Fibroblast of gingiva (primary cell): ENCODE results near the gene CLCN1.
A peak's percentile ranks its signal among the peaks of the same experiment; 100 is the strongest.

Experiments used
- DNase-seq: peaks from one replicate; pipeline ENCODE4 v3.0.0-alpha.2; 2011; ENCODE audit warnings: low read depth

The CLCN1 gene

DNA sequence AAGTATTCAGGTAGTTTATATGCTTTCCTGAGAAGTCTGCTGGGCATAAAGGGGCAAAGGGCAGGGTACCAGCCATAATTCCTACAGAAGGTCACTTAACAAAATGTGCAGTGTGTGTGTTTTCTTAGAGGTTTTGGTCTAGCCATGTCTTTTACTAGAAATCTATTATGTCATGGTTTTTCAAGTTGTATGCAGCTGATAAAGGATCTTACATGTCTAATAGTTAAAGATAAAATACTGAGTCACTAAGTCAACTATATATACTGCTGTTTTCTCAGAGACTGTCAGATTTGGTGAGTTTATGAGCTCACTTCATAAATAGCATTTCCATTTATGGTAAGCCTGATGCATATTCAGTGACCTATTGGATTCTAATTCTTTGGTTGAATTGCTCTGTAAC, 20.0 kb upstream of the CLCN1 start:
- DNase-seq: no peak

DNA sequence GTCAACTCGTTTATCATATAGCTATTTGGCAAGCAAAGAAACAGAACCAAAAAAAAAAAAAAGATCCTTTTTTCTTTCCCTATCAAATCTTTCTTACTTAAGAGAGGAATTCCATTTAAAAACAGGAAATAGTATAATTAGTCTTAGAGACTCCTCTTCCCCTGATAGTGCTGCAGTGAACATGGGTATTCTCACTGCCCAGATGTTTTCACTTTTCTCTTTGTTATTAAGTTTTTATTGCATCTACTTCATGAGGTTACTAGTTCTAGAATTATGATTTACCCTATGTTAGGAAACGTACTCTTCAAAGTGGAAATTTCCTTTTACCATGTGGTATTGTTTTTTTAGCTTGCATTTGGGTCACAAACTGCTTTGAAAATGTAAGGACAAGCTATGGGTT, 19.2 kb upstream of the CLCN1 start:
- no peak for DNase-seq

- DNase-seq: no peak
These were observed 16.6 kb upstream of the CLCN1 start for GRCh38 chr7:143299346-143299745.

GRCh38 chr7:143299840-143300239, 16.1 kb upstream of the CLCN1 start:
- no peak for DNase-seq

DNA sequence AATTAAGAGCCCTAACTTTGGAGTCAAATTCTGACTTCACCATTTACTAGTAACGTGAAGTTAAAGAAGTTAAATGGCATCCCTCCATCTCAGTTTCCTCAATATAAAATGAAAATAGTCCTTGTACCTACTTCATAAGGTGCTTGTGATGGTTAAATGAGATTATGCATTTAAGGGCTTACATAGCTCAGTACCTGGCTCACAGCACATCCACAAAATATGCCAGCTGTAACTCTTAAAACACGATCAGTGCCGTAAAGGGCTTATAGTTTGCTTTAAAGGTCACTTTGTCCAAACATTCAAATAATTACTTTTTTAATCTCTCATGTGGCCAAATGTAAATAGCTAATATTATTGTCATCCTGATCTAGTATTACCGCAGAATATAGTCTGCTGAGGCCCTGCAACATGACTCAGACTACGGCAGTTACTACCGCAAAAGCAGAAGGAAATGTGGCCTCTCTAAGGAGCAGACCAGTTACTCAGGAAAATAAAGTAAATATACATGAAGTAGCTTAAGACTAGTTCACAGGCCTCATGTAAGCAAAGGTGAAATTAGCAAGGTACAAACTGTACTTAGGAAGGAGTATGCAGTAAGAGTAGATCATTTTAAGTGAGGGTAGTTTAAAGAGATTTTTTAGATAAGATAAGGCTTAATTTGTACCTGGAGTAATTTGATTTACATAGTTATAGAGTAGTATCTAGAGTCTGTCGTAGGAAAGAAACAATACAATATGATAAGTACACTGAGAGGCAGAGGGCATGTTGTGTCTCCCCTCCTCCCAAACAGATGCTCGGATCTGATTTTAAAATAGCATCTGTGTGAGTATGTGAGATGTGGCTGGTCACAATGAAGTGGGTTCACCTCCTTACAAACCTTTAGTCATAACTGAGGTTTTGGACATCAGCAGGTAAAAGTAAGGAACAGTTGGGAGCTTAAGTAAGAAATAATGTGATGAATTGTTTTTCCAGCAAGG, 14.7 kb upstream of the CLCN1 start:
- DNase-seq: no peak

GRCh38 chr7:143303733-143304132, 12.2 kb upstream of the CLCN1 start:
- DNase-seq: no peak

DNA sequence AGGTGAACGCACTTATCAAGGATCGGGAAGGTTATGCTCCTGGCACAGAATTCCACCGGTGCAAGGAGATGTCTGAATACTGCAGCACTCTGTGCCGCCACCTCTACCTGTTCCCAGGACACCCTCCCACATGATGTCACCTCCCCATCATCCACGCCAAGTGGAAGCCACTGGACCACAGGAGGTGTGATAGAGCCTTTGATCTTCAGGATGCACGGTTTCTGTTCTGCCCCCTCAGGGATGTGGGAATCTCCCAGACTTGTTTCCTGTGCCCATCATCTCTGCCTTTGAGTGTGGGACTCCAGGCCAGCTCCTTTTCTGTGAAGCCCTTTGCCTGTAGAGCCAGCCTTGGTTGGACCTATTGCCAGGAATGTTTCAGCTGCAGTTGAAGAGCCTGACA, 11.0 kb upstream of the CLCN1 start:
- no peak for DNase-seq

DNA sequence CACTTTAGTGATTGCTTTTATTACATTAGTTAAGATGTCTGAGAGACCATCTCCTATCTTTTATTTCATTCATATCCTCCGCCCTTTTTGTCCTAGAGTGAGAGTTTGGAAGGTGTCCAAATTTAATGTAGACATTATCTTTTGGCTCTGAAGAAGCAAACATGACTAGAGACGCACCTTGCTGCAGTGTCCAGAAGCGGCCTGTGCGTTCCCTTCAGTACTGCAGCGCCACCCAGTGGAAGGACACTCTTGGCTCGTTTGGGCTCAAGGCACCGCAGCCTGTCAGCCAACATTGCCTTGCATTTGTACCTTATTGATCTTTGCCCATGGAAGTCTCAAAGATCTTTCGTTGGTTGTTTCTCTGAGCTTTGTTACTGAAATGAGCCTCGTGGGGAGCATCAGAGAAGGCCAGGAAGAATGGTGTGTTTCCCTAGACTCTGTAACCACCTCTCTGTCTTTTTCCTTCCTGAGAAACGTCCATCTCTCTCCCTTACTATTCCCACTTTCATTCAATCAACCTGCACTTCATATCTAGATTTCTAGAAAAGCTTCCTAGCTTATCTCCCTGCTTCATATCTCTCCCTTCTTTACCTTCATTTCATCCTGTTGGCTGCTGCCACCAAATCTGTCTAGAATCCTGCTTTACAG, 10.4 kb upstream of the CLCN1 start:
- peak; percentile 30 for DNase-seq

DNA sequence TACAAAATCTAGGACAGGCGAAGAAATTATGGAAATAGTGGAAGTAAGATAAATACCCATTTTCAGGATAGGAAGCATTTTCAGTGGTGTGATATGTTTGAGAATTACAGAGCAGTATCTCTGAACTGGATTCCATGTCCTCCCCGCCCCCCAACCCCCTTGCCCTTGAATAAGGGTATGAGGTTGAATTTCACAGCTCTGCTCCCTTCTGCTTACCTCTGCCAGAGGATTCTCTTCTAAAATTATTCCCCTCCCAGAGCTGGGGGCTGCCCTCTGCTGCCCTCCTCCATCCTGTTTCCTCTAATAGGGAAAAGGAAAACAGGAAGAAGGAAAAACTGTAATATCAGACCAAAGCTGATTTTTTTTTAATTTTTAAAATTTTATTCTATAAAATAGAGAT, 7.3 kb upstream of the CLCN1 start:
- no peak for DNase-seq

- no peak for DNase-seq
These were observed 1.8 kb upstream of the CLCN1 start for GRCh38 chr7:143314127-143314526.

GRCh38 chr7:143316492-143316891, 581 bp downstream of the CLCN1 start:
- DNase-seq: no peak

DNA sequence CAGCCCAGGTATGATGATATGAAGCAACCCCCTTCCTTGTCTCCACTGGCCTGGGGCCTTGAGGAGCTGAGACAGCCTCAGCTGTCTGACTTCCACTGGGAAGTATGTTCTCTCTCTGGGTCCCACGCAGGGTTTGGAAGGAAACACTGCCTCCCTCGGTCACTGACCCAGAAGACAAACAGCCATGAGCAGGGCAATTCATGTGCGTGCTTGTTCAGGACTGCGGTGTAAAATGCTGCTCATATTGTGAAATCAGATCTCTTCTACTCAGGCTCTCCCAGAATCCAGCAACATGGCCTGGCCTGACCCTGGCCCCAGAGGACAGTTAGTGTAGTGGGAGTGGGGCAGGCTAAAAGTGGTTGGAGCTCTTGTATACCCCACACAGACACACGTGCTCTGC, 2.8 kb downstream of the CLCN1 start:
- peak; percentile 86 for DNase-seq

GRCh38 chr7:143320620-143321019, 4.7 kb downstream of the CLCN1 start:
- no peak for DNase-seq

GRCh38 chr7:143321242-143321641, 5.3 kb downstream of the CLCN1 start:
- no peak for DNase-seq

DNA sequence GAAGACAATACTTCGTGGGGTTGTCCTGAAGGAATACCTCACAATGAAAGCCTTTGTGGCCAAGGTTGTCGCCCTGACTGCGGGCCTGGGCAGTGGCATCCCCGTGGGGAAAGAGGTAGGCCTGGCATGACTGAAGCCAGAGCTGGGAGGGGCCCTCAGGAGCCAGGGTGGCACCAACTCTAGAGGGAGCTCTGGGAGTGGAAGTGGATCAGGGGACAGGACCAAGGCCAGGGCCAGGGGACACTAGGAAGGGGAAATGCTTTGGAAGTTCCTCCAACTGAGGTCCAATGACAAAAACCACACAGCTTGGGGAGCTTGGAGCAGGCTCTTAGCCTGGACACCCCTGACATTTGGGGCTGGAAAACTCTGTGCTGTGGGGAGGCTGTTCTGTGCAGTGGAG, 5.8 kb downstream of the CLCN1 start:
- no peak for DNase-seq

DNA sequence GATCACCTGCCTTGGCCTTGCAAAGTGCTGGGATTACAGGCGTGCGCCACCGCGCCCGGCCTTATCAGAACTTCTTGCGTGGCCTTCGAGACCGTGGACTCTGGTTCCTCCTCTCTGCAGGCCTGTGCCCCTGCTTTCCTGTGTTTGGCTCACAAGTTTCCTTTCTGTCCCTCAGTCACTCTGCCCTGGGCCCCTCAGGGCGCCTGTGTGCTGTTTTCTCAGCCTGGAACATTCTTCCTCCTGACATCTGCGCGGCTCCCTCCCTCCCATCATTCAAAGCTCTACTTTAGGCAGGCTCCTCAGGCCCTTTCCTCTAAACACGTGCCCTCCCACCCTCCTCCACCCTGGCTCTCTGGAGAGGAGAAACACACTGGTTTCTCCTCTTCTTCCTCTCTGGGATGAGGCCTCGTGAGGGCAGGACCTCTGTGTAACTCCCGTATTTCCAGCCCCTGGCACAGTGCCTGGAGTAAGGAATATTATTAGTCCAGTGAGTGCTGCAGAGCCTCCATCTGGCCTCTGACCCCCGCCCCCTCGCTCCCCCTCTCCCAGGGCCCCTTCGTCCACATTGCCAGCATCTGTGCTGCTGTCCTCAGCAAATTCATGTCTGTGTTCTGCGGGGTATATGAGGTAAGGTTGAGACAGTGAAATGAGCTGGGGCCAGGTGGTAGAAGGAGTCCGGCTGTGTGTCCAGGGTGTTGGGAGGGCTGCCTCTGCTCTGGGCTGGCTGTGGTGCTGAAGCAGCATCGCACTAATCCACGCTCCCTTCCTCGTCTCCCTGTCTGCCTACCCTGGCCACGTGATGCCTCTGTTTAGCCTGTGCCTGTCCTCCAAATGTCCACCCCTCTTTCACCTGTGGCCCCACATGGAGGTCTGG, 7.1 kb downstream of the CLCN1 start:
- no peak for DNase-seq

DNA sequence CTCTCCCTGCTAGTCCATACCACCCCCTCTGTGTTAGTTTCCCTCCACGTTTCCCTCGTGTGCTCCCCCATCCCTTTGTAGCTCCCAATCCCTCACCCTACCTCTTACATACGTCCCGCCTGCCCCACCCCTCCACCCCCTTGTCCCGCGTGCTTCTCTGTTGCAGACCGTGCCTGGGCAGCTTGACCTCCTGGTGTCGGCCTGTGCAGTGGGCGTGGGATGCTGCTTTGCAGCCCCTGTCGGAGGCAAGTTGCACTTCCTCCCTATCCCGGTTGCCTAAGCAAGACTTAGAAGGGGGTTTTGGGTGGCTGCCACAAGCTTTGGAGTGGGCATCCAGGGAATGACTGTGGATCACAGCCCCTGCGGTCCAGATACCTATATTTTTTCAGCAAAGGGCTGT, 7.7 kb downstream of the CLCN1 start:
- no peak for DNase-seq

DNA sequence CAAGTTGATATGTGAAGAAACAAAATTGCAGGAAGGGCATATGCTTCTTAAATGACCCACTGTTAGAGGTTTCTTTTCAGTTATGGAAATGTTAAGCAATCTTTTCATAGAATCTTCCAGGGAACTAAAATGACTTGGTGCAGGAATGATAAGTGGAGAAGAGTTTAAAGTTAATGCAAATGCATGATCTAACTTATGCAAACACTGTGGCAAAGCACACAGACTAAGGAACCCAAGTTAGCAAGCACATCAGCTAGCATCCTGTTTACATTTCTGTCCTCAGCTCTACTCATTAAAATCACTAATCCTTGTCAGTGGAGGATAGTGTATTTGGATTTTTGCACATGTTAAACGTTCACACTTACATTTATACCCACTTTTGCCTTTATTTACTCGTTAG, 9.3 kb downstream of the CLCN1 start:
- DNase-seq: peak; percentile 62

- DNase-seq: no peak
These were observed 12.0 kb downstream of the CLCN1 start for GRCh38 chr7:143327903-143328302.

DNA sequence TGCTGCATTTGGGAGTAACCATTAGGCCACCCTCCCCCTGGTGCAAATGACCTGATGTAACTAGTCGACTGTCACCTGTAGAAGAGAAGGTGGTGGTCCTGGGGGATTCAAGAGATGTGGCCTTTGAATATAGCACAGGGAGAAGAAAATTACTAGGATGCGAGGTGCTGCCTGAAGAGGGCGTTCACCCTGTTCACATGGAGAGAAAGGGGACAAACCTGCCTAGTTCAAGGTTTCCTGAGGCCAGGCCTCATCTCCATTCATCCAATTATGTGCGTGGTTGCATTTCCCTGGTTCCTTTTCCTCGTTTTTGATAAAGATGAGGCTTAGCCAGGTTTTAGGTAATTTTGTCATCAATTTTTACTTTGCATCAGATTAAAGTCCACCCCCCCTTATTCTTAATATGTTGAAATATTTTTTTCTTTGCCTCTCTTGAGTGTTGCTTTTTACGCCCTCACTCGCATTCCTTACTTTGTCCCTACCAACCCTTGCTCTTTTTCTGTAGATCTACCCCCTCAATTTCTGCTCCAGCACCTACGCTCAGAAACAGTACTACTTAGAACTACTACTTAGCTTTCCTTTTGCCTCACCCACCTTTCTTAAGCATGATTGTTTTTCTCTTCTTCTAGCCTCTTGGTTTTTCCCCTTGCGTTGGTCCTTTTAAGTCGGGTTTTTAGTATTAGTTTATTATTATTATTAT, 13.7 kb downstream of the CLCN1 start:
- DNase-seq: no peak

GRCh38 chr7:143331179-143331801, 15.4 kb downstream of the CLCN1 start:
- peak; percentile 91 for DNase-seq
